Stimulated activated CD8-positive, alpha-beta memory T cell treated with anti-CD3 and anti-CD28 coated beads, Interleukin-12 subunit alpha, Interleukin-12 subunit beta, amount 100 ng/mL, for 24 hours (primary cell): ENCODE measurements around the gene ADCY10.

Experiments used
- DNase-seq: peaks from one replicate; pipeline ENCODE4 v3.0.0-alpha.2; 2020; ENCODE audit errors: extremely low read depth

The ADCY10 gene

DNA sequence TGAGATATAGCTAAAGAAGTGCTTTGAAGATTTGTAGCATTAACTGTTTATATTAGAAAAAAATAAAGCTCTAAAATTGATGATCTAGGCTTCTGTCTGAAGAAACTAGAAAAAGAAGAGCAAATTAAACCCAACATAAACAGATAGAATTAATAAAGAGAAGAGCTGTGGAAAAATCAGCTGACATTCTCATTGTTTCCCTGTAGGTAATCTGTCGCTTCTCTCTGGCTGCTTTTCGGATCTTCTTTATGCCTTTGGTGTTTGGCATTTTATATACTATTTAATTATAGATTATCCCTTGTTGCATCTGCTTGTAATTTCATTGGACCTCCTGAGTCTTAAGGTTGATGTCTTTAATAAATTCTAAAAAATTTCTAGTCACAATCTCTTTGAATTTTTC, 132.4 kb downstream of the ADCY10 start:
- DNase-seq, result no peak

DNA sequence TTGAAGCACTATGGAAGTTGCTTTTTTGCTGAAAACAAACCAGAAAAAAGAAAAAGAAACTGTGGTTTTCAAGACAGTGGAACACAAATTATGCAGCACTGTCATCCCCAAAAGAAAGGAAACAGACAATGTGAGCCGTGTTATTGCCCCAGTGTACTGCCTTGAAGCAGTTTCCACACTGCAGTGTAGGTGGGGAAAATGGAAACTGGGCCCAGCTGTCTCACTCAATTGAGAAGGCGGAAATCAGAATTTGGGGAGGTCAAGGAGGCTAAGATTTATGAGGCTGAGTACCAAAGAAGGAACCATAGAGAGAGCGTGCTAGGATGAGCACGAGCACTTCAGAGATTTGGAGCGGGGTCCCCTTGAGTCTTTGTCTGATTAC, 136.7 kb downstream of the ADCY10 start:
- DNase-seq, result no peak

DNA sequence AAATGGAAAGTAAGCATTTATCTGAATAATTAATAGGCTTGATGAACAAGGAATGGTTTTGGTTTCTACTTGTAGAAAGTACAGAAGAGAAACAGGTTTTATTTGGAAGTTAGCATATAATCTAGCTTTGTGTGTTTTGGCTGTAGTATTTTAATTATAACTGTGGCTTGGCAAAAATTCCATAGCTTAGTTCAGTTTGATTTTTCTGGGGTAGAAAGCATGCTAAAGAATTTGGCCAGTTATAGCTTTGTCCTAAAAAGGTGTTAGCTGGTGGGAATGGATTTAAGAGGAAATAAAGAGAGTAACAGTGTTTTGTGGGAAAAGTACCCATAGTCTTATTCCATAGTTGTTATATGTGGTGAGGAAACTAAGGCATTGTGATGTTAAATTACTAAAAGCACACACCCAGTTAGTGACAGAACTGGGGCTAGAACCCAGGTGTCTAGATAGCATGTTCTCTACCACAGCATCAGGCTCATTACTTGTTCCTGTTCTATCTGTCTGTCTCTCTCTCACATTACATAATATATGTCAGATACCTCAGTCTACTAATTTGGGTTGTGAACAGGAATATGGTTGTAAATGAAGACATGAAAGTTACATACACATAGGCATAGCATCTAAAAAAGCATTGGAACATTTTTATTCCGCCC, 137.2 kb downstream of the ADCY10 start:
- no peak for DNase-seq

DNA sequence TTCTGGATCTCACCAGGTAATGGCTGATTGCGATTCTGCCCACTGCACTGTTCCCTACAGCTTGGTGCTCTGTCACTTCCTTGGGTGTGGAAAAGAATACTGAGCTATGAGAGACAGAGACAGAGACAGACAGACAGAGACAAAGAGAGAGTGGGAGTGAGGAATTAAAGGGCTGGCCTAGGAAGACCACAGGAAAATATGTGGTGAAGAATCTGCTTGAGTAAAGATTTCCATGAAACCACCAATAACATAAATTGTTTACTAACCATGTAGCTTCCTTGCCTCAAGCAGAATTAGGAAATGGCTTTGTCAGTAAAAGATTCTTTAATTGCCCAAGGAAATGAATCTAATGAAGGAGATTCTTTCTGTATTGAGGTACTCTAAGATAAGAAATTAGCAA, 137.8 kb downstream of the ADCY10 start:
- DNase-seq, result no peak

DNA sequence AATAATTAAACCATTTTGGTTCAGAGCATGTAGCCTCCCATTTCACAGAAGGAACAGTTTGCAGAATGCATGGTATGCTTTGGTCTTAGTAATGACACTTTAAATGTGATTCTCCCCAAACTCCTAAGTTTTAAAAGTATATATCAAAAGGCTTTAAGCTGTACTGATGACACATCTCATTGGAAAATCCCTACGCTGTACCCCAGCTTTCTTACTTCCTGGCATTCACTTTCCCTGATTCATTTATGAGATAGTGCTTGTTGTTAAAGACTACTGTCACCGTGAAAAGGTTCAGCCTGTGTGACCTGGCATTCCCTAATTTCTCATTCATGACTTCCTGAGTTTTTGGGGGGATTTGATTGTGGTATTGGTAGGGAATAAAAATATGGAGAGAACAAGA, 138.8 kb downstream of the ADCY10 start:
- no peak for DNase-seq

DNA sequence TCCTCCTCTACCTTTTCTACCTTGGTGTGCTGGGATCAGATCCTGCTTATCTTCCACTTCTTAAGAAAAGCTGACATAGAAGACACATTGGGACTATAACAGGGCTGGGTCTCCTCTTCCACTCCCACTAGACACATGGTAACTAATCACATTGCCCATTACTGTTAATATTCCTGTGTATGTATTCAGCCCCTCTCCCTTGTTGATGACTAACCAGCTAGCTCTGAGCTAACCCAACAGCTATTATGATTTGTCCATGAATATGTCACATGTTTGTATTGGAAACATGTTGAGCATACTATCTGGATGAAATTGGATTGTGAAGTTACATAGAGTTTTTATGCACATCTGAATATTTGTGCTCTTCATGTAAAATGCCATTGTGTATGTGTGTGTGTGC, 139.2 kb downstream of the ADCY10 start:
- DNase-seq, result no peak

DNA sequence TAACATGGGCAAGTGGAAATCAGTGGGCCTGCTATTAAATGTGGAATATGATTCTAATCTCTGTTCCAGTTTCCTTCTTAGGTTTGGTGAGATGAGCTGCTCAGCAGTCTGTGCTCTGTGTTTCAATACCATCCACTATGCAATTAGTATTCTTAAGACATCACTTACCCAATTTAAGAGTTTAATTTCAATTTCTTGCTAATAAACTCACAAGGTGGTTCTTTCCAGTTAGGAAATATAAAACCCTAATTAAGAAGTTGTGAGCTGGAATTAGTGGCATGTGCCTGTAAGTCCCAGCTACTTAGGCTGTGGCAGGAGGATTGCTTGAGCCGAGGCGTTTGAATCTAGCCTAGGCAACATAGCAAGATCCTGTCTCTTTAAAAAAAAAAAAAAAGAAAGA, 140.4 kb downstream of the ADCY10 start:
- DNase-seq, result no peak

DNA sequence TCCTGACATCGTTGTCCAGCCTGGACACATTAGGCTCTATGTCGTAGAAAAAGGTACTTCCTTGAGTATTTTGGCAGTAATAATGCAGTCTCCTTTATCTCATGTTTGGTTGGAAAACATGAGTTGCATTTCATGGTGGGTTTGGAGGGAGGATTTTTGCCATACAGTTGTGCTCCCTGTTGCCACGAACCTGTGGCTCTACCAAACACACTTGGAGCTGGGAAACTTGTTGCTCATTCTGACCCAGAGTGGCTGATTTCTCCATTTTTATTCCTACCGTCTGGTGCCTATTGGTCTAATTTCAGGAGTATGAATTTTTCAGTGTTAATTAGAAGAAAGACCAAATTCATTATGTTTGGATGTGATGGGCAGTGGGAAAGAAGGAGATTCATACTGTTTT, 141.5 kb downstream of the ADCY10 start:
- DNase-seq, result no peak

DNA sequence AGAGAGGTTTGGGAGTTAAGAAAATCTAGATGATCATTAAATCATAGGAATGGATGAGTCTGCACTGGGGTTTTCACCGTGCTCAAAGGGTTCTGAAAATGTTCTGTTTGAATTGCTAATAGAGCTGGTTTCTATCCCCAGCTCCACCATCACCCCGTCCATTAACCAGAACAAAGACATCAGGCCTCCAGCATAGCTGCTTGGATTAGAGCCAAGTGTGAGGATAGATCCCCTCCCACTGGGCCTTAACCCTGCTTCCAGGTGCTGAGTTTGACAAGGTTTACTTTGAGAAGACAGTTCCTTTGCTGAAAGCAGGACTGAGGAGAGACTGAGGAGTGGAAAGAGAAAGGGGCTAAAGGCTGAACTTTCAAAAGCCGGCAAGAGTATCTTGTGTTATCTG, 143.8 kb downstream of the ADCY10 start:
- no peak for DNase-seq

DNA sequence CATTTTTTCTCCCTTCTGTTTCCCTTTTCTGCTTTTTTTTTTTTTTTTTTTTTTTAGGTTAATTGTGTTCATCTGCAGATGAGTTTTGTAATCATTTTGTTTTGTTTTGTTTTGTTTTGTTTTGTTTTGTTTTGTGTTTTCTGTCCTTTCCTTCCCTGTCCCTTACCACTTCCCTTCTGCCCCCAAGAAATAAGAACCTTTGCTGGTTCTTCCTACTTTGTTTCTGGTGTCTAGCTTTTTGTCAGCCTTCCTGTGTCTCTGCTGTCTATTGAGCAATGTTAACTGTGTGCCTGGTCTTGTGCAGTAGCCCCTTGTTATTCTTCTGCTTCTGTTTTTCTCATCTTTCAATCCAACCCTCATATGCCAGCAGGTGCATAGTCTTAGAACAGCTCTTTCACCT, 146.2 kb downstream of the ADCY10 start:
- no peak for DNase-seq

DNA sequence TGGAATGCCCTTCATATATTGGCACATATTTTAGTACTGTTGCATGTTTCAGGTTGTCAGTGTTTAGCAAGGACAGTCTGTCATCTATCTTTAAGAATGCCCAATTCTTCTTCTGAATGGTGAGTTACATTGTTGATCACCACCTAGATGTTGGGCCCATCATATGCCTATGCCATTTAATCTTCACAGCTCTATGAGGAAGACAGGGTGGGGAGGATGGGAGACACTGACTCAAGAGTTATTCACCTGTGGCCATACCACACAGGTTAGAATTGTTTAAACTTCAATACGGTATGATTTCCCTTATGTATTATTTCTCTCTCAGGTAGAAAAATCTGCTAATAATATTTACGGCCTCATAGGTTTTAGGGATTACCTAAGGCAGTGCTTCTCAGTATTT, 147.4 kb downstream of the ADCY10 start:
- DNase-seq, result no peak

DNA sequence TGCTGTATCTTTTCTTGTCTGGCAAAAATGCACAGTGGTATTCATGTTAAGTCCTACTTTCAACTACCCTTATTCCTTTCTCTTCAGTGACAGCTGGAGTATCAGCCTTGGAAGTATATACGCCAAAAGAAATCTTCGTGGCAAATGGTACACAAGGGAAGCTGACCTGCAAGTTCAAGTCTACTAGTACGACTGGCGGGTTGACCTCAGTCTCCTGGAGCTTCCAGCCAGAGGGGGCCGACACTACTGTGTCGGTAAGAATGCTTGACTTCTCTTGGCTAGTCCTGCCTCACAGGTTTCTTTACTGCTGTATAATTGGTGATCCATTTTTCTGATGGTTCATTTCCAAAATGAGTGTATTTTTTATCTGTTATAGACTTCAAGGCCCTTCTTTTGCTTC, 148.4 kb downstream of the ADCY10 start:
- DNase-seq, result no peak

DNA sequence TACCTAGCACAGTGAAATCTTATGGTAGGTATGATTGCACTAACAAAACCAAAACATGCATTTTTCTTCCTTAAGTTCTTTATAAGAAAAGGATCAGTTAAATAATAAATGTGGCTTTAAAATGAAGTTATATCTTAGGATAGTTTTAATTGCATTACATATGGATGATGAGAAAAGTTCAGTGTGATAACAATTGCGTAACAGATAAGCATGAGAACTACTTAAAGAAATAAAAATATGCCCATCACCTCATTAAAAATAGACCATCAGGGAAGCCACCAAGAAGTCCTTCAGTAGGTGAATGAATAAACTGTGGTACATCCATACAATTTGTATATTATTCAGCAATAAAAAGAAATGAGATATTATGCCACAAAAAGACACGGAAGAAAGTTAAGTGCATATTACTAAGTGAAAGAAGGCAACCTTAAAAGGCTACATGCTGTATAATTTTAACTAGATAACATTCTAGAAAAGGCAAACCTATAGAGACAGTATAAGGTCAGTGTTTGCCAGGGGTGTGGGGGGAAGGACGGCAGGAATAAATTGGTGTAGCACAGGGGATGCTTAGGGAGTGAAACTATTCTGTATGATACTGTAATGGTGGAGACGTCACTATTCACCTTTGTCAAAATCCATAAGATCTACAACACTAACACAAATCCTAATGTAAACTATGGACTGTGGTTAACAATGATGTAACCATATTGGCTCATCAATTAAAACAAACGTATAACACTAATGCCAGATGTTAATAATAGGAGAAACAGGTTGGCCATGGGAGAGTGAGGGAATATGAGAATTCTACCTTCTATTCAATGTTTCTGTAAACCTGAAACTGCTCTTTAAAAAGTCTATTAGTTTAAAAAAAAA, 149.2 kb downstream of the ADCY10 start:
- no peak for DNase-seq

DNA sequence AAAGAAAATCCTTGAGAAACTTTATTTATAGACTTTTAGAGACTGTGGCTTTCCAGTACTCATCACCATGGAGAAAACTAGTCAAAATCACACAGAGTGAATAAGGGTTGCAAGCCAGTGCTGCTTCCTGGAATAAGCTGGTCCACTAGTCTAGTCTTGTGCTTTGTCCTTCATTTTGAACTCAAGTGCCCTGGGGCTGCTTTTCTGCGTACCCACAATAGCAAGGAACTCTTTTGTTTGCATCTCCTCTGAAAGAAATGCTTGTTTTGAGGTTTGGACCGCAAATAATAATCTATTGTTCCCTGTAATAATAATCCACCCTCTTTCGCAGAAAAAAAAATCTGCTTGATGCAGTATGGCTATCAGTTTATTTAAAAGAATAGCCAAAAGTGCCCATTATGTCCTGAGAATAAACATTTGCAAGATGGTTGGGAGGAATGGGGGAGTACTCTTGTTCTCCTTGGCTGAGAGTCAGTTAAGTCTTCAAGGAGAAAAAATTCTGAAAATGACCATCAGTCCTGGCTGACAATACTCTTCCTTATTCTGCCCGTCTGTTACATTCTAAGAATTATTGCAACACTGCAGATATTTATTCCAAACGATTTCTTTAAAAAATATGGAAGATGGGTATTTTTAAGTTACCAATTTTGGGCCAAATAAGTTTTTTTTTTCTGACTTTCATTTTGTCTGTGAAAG, 150.3 kb downstream of the ADCY10 start:
- DNase-seq, result no peak

DNA sequence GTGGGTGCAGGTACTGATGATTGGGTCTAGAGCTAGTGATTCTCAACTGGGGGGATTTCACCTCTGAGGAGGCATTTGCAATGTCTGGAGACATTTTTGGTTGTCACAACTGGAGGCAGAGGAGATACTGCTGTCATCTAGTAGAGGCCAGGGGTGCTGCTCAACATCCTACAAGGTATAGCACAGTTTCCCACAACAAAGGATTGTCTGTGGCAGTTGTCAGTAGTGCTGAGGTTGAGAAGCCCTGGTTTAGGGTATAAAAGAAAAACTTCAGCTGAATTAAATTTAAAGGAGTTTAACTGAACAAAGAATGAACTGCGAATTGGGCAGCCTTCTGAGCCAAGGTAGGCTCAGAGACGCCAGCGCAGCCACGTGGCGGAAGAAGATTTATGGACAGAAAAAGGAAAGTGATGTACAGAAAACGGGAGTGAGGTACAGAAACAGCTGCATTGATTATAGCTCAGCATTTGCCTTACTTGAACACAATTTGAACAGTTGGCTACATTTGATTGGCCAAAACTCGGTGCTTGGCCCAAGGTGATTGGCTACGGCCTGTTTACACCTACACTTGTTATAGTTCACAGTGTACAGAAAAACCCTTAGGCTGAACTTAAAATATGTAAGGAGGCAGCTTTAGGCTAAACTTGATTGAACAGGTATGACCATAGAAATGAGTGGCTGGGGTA, 151.7 kb downstream of the ADCY10 start:
- no peak for DNase-seq

DNA sequence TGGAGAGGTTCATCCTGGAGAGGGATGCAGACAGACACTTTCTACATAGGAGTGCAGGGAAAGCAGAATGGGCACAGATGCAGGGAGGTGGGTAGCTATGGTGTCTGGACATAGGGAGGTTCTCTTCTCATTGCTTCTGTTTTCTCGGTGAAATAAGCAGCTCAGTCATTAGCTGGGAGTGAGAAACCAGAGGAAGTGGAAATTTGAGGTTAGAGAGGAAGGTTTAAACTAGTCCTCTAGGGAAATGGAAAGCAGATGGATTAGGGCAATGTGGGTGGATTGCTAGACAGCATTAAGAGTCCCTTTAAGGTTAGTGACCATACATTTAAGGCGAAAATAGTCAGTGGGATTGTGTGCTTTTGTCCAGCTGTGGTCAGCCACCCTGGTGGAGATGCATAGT, 152.5 kb downstream of the ADCY10 start:
- DNase-seq, result no peak
